Astrocyte of the spinal cord (primary cell): ENCODE data around the gene HHIPL1.

Source experiments
- DNase-seq: peaks from one replicate; pipeline ENCODE4 v3.0.0; 2011; ENCODE audit warnings: low read depth, low spot score
- H3K4me3 ChIP-seq: 2 replicates; pipeline ENCODE4 v1.5.1; 2011; ENCODE audit warnings: low read depth, mild to moderate bottlenecking, low read length, moderate library complexity
- CTCF ChIP-seq: IDR thresholded peaks from 2 replicates; pipeline ENCODE4 v1.5.1; 2012; ENCODE audit warnings: low read depth, mild to moderate bottlenecking, low read length, inconsistent platforms
- in situ Hi-C: cut with HindIII; loops from 2 replicates; pipeline ENCODE4 v1.10.0; 2017; ENCODE audit warnings: low sequenced_read_pairs

The HHIPL1 gene

GRCh38 chr14:99724196-99724891 lies 79.4 kb downstream of the HHIPL1 start:
- in situ Hi-C loops, result no loop called here
- TF ChIP-seq CTCF, result no peak
- H3K4me3 ChIP-seq, result no peak overlapping the region
- DNase-seq, result no peak

GRCh38 chr14:99724939-99725773 lies 80.2 kb downstream of the HHIPL1 start:
- no peak for TF ChIP-seq CTCF
- no peak overlapping the region for H3K4me3 ChIP-seq
- in situ Hi-C loops, result no loop called here
- no peak for DNase-seq

- DNase-seq, result no peak
- in situ Hi-C loops, result no loop called here
- no peak overlapping the region for H3K4me3 ChIP-seq
- TF ChIP-seq CTCF, result no peak
Observed at GRCh38 chr14:99725774-99726537, 81.0 kb downstream of the HHIPL1 start.

- no peak overlapping the region for H3K4me3 ChIP-seq
- in situ Hi-C loops, result no loop called here
- no peak for TF ChIP-seq CTCF
- DNase-seq, result no peak
Observed at GRCh38 chr14:99726538-99727095, 81.7 kb downstream of the HHIPL1 start.

GRCh38 chr14:99727096-99727870 lies 82.4 kb downstream of the HHIPL1 start:
- no peak for DNase-seq
- H3K4me3 ChIP-seq, result no peak overlapping the region
- in situ Hi-C loops, result no loop called here
- no peak for TF ChIP-seq CTCF
